Endothelial cell of umbilical vein (primary cell): Measurements from ENCODE around the gene FAM219A. TPM values are rescaled to one million over a fixed set of nuclear protein-coding genes. Genes with fewer than 3 reads are reported as not detected.

Source experiments
- BruUV-seq: library from RNA; stranded (reverse); fragments of 400-500 nt; replicated peaks from 2 replicates; lab custom pipeline; 2021; lab: Mats Ljungman, UMichigan
- CTCF ChIA-PET: fragments of 300-600, 350-600 bp; sonication (Branson Sonifier 250); formaldehyde crosslinking; loops from one replicate; lab custom pipeline; 2021; ENCODE audit warnings: antibody characterized with exemption, inconsistent platforms; lab: Charles Lee
- POLR2A ChIA-PET: fragments of 300-600, 350-600 bp; sonication (Branson Sonifier 250); formaldehyde crosslinking; loops from one replicate; lab custom pipeline; 2021; ENCODE audit warnings: antibody characterized with exemption, inconsistent platforms; lab: Charles Lee
- DNase-seq: peaks from one replicate; pipeline ENCODE4 v3.0.0-alpha.2; 2011; ENCODE audit warnings: low read depth, low spot score
- FAIRE-seq: peaks from 2 replicates; lab custom pipeline; 2011; peaks lifted over from hg19 to GRCh38; lab: Jason Lieb, UNC
- H2AFZ ChIP-seq: 2 replicates; pipeline ENCODE4 v1.6.0; 2012; ENCODE audit warnings: low read depth, low read length, control low read depth, inconsistent platforms
- H3K27ac ChIP-seq: 2 replicates; pipeline ENCODE4 v1.5.1; 2011; ENCODE audit warnings: low read depth, mild to moderate bottlenecking, control low read depth, low read length, moderate library complexity; ENCODE audit not compliant: insufficient read depth
- H3K27me3 ChIP-seq, 2 experiments: 2 replicates each; pipeline versions ENCODE4 v1.6.0 to v1.6.1; 2011; ENCODE audit warnings: low read length in 2 of 2, mixed read lengths in 1 of 2; ENCODE audit not compliant: control insufficient read depth in 2 of 2, insufficient read depth in 2 of 2
- H3K36me3 ChIP-seq, 2 experiments: 2 replicates in 1 of 2; 3 replicates in 1 of 2; pipeline ENCODE4 v1.5.1; 2011; ENCODE audit warnings: low read length in 2 of 2, mild to moderate bottlenecking in 1 of 2, moderate library complexity in 1 of 2; ENCODE audit not compliant: control insufficient read depth in 2 of 2, insufficient read depth in 2 of 2; ENCODE audit errors: extremely low read depth in 1 of 2
- H3K4me1 ChIP-seq: 3 replicates; pipeline ENCODE4 v1.5.1; 2011; ENCODE audit warnings: mild to moderate bottlenecking, low read length; ENCODE audit not compliant: control insufficient read depth, insufficient read depth; ENCODE audit errors: extremely low read depth
- H3K4me2 ChIP-seq: 2 replicates; pipeline ENCODE4 v1.6.1; 2011; ENCODE audit warnings: low read length, control low read depth, mixed read lengths; ENCODE audit not compliant: insufficient read depth
- H3K4me3 ChIP-seq, 3 experiments: fragments of 200-600 bp in 1 of 3; sonication (generic), shearing (Covaris generic) in 1 of 3; replicated peaks in 1 of 3; 2 replicates each; pipeline ENCODE4 v1.5.1; 2011 to 2016; ENCODE audit warnings: control low read depth in 3 of 3, low read length in 3 of 3, mild to moderate bottlenecking in 2 of 3, inconsistent platforms in 1 of 3, low read depth in 1 of 3, moderate library complexity in 1 of 3; ENCODE audit not compliant: insufficient read depth in 1 of 3
- H3K79me2 ChIP-seq: 2 replicates; pipeline ENCODE4 v1.6.0; 2012; ENCODE audit warnings: low read length, inconsistent platforms; ENCODE audit not compliant: control insufficient read depth, insufficient read depth
- H3K9ac ChIP-seq: replicated peaks from 2 replicates; pipeline ENCODE3; 2011; ENCODE audit warnings: low read length, control low read depth; ENCODE audit not compliant: insufficient read depth; ENCODE audit errors: extremely low read depth
- H3K9me1 ChIP-seq: replicated peaks from 3 replicates; pipeline ENCODE4 v1.6.0; 2011; ENCODE audit warnings: mild to moderate bottlenecking, low read length; ENCODE audit not compliant: control insufficient read depth, insufficient read depth; ENCODE audit errors: extremely low read depth
- H3K9me3 ChIP-seq: replicated peaks from 2 replicates; pipeline ENCODE4 v1.5.1; 2012; ENCODE audit warnings: low read length, inconsistent platforms; ENCODE audit not compliant: control insufficient read depth, insufficient read depth
- H4K20me1 ChIP-seq: replicated peaks from 2 replicates; pipeline ENCODE3; 2011; ENCODE audit warnings: mild to moderate bottlenecking, low read length; ENCODE audit not compliant: control insufficient read depth, insufficient read depth; ENCODE audit errors: extremely low read depth
- CTCF ChIP-seq, 2 donors: IDR thresholded peaks; 1 replicate in 1 of 2; 2 replicates in 1 of 2; pipeline ENCODE4 v1.5.1; 2011; ENCODE audit warnings: low read length in 2 of 2, mild to moderate bottlenecking in 2 of 2, moderate library complexity in 2 of 2, control low read depth in 1 of 2, inconsistent platforms in 1 of 2, low read depth in 1 of 2; ENCODE audit not compliant: insufficient read depth in 1 of 2; ENCODE audit errors: extremely low read depth in 1 of 2
- EZH2 ChIP-seq: IDR thresholded peaks from 2 replicates; pipeline ENCODE4 v1.6.1; 2012; ENCODE audit warnings: borderline replicate concordance, low read depth, mild to moderate bottlenecking, moderate library complexity, low read length, inconsistent platforms; ENCODE audit not compliant: severe bottlenecking
- FOS ChIP-seq: IDR thresholded peaks from 2 replicates; pipeline ENCODE4 v1.6.1; 2011; ENCODE audit warnings: mild to moderate bottlenecking, low read length, moderate library complexity, borderline replicate concordance; ENCODE audit not compliant: insufficient read depth
- GATA2 ChIP-seq: IDR thresholded peaks from 2 replicates; pipeline ENCODE4 v1.7.0; 2011; ENCODE audit warnings: low read depth, mild to moderate bottlenecking, moderate library complexity, mixed read lengths, low read length; ENCODE audit not compliant: insufficient read length, insufficient read depth
- JUN ChIP-seq: IDR thresholded peaks from 2 replicates; pipeline ENCODE4 v1.6.1; 2011; ENCODE audit warnings: borderline replicate concordance, low read depth; ENCODE audit not compliant: insufficient read length, insufficient read depth
- MAX ChIP-seq: IDR thresholded peaks from 2 replicates; pipeline ENCODE4 v1.6.1; 2011; ENCODE audit not compliant: insufficient read depth, insufficient read length
- MYC ChIP-seq: IDR thresholded peaks from one replicate; pipeline ENCODE4 v1.6.1; 2011; ENCODE audit warnings: mild to moderate bottlenecking, low read depth, low read length
- POLR2A ChIP-seq: IDR thresholded peaks from 2 replicates; pipeline ENCODE4 v1.6.1; 2012; ENCODE audit warnings: low read depth, mild to moderate bottlenecking, control low read depth, low read length
- POLR2AphosphoS5 ChIP-seq: IDR thresholded peaks from 2 replicates; pipeline ENCODE4 v1.6.1; 2012; ENCODE audit warnings: low read depth, mild to moderate bottlenecking, control low read depth, low read length, moderate library complexity; ENCODE audit not compliant: insufficient read depth
- dilution Hi-C: fragments of 300-500 bp; cut with MboI; formaldehyde crosslinking; loops from one replicate; pipeline ENCODE4 v1.15.0; 2019; ENCODE audit warnings: low sequenced_read_pairs; ENCODE audit not compliant: extremely low pct_ligation_motif_present
- intact Hi-C: fragments of 100-400 bp; cut with micrococcal nuclease; formaldehyde crosslinking; loops from one replicate; pipeline ENCODE4 v1.10.0; 2022
- polyA plus RNA-seq, 4 experiments: library from polyadenylated mRNA; depleted of rRNA in 3 of 4; stranded (reverse) in 3 of 4; unstranded in 1 of 4; fragments of >200 nt; gene quantifications; 2 replicates each; pipeline versions ENCODE4 v1.2.1 to v1.2.3, GENCODE V29; 2011 to 2012; ENCODE audit warnings: missing spikeins in 1 of 4
- total RNA-seq: library from RNA; stranded (reverse); gene quantifications from 2 replicates; pipeline ENCODE4 v1.2.3, GENCODE V29; 2021

FAM219A gene
- total and polyA plus RNA-seq, 2 donors (not counting 3 experiments of a cell fraction or from before 2014, with no cell fraction given): 18.1 to 35.7 TPM

GRCh38 chr9:34370970-34371880, 87.1 kb downstream of the FAM219A start:
- Histone ChIP-seq H4K20me1 (no peaks in the 10 kb centered on the region), H2AFZ (no peak overlapping the region), H3K79me2 (no peaks in the 10 kb centered on the region), H3K27ac (no peak overlapping the region), H3K27me3 (no peaks in the 10 kb centered on the region), H3K9ac (no peak overlapping the region), H3K36me3 (no peaks in the 10 kb centered on the region), H3K9me1 (no peaks in the 10 kb centered on the region), H3K9me3 (no peaks in the 10 kb centered on the region), H3K4me2 (no peak overlapping the region), H3K4me3 (no peak overlapping the region), H3K4me1 (peaks cover under 1% of the 10 kb centered on the region)
- ChIA-PET POLR2A (no interaction called here), CTCF (interaction anchor here (1.0 kb wide), 1 partner anchor 8 kb away, joined by 6 read pairs; no protein-coding TSS in a partner anchor)
- dilution Hi-C loops: no loop called here
- TF ChIP-seq CTCF (IDR thresholded peaks at IDR 0.05; ENCODE audit: extremely low read depth in 1 of 2, insufficient read depth in 1 of 2, low read depth in 1 of 2, low read length in 2 of 2) (no peak), MAX (no peak), FOS (no peak), POLR2AphosphoS5 (no peak), EZH2 (no peak), JUN (no peak), MYC (no peak), GATA2 (no peak), POLR2A (no peak)
- DNase-seq: no peak
- FAIRE-seq: no peak
- intact Hi-C loops: no loop called here
- no TSS peak for BruUV-seq
